ENCODE measurements around the gene MTCH1. TPM values are rescaled to one million over a fixed set of nuclear protein-coding genes. Genes with fewer than 3 reads are reported as not detected.

Gene MTCH1
- total and polyA plus RNA-seq, 10 of the 15 experiments (the other 5 are each of a cell fraction or from before 2014, with no cell fraction given) = 7.2 to 128 (median 85.2) TPM

- Histone ChIP-seq H2AFZ (ENCODE audit: control insufficient read depth, low read depth, low read length) (no peak overlapping the region), H4K20me1 (ENCODE audit: control insufficient read depth, insufficient read depth) (peaks cover 3% of the 10 kb centered on the region; the same call in 1 of the 2 replicates), H3K4me1 (ENCODE audit: control insufficient read depth, insufficient read depth, low read length) (peaks cover 7% of the 10 kb centered on the region; the same call in 1 of the 2 replicates), H3K4me2 (ENCODE audit: control insufficient read depth, insufficient read depth) (no peak overlapping the region), H3K36me3 (ENCODE audit: control insufficient read depth in 2 of 2, insufficient read depth in 2 of 2, low read length in 1 of 2) (peaks cover 12 to 17% of the 10 kb centered on the region in 2 experiments), H3K4me3 (no peak overlapping the region), H3K27ac (ENCODE audit: control insufficient read depth, insufficient read depth) (no peak overlapping the region), H3K9me3 (replicated peaks; ENCODE audit: control insufficient read depth, insufficient read depth, low read length) (no peaks in the 10 kb centered on the region), H3K27me3 (replicated peaks in 1 of 2; ENCODE audit: control insufficient read depth in 2 of 2, insufficient read depth in 2 of 2, low read length in 1 of 2) (no peaks in the 10 kb centered on the region), H3K79me2 (ENCODE audit: control insufficient read depth, insufficient read depth, low read length) (no peaks in the 10 kb centered on the region), H3K9ac (ENCODE audit: control insufficient read depth, insufficient read depth, low read length) (no peak overlapping the region)
- no peak for FAIRE-seq
- 99% methylated on average over 17 of the region's 17 CpGs for WGBS (ENCODE audit: insufficient coverage, insufficient replicate concordance, low lambda C conversion rate, missing lambda C conversion rate)
- in situ Hi-C loops (cut with MboI) (loop anchor here (10.0 kb wide), 2 partner anchors 153 to 183 kb away; partner anchors contain the start of gene PIM1), intact Hi-C loops (cut with micrococcal nuclease; ENCODE audit: unreplicated experiment) (no loop called here)
- ATAC-seq = no peak
- ChIA-PET RAD21 (ENCODE audit: unreplicated experiment) (interaction anchor here (5.3 kb wide), 1 partner anchor 151 kb away, joined by 76 read pairs; the partner anchor contains the start of gene PIM1), CTCF (interaction anchor here (1.5 to 7.5 kb wide), 5 partner anchors 8 to 188 kb away, joined by 9 to 135 read pairs (median 66); partner anchors contain the start of gene C6orf89), POLR2A (interaction anchor here (2.7 kb wide), 1 partner anchor 16 kb away, joined by 6 read pairs; no protein-coding TSS in a partner anchor), SMC1A (ENCODE audit: uncharacterized antibody, unreplicated experiment) (interaction anchor here (1.3 to 5.1 kb wide), 6 partner anchors 28 to 191 kb away, joined by 3 to 66 read pairs (median 6); partner anchors contain the start of gene PIM1)
- TF ChIP-seq RAD51 (IDR thresholded peaks at IDR 0.05) = no peak
- no peak for TF ChIP-seq JUND (IDR thresholded peaks at IDR 0.05; ENCODE audit: low read depth, low read length)
- TF ChIP-seq RAD21 (IDR thresholded peaks at IDR 0.05; ENCODE audit: insufficient read depth, low read depth, low read length) = no peak
- no peak for TF ChIP-seq GABPA (IDR thresholded peaks at IDR 0.05; ENCODE audit: low read depth)
- no peak for TF ChIP-seq SKIL (IDR thresholded peaks at IDR 0.05; ENCODE audit: low read depth, poor library complexity, severe bottlenecking)
- TF ChIP-seq EP300 (IDR thresholded peaks at IDR 0.05; ENCODE audit: borderline replicate concordance in 1 of 2, control insufficient read depth in 1 of 2, low read depth in 2 of 2, low read length in 2 of 2) = no peak
- no peak for TF ChIP-seq CHD1 (IDR thresholded peaks at IDR 0.05; ENCODE audit: low read depth, low read length)
- no peak for TF ChIP-seq ASH2L (IDR thresholded peaks at IDR 0.05; ENCODE audit: borderline replicate concordance, low read depth)
- TF ChIP-seq LARP7 (IDR thresholded peaks at IDR 0.05) = no peak
- TF ChIP-seq ETV6 (conservative IDR thresholded peaks at IDR 0.05 in 1 of 2, IDR thresholded peaks at IDR 0.05 in 1 of 2; ENCODE audit: borderline replicate concordance in 1 of 2, low read depth in 1 of 2) = no peak
- no peak for TF ChIP-seq SP1 (IDR thresholded peaks at IDR 0.05; ENCODE audit: low read depth, low read length)
- TF ChIP-seq MTA2 (IDR thresholded peaks at IDR 0.05; ENCODE audit: low read depth) = no peak
- no peak for TF ChIP-seq TARDBP (IDR thresholded peaks at IDR 0.05; ENCODE audit: borderline replicate concordance)
- DNase-seq (ENCODE audit: low read depth, low spot score) = no peak
- no TSS peak for BruUV-seq (replicated peaks)
Observed at GRCh38 chr6:37022135-37022863, 36.3 kb upstream of the MTCH1 start.
